H9 (cell line): ENCODE measurements around the gene SLC43A1. TPM values are rescaled to one million over a fixed set of nuclear protein-coding genes. Genes with fewer than 3 reads are reported as not detected.

ENCODE experiments used
- DNase-seq: peaks from one replicate; pipeline ENCODE4 v3.0.0-alpha.2; 2017
- H2AFZ ChIP-seq: one replicate; pipeline ENCODE4 v1.6.1; 2013; ENCODE audit warnings: mild to moderate bottlenecking, low read length, control low read depth, moderate library complexity
- H2AK5ac ChIP-seq: 2 replicates; pipeline ENCODE4 v1.6.1; 2013; ENCODE audit warnings: low read length, control low read depth, mixed read lengths; ENCODE audit not compliant: insufficient read length
- H2BK120ac ChIP-seq: one replicate; pipeline ENCODE4 v1.6.1; 2013; ENCODE audit warnings: low read depth, mild to moderate bottlenecking, low read length, control low read depth, inconsistent platforms; ENCODE audit not compliant: poor library complexity, severe bottlenecking
- H2BK12ac ChIP-seq: 2 replicates; pipeline ENCODE4 v1.6.1; 2013; ENCODE audit warnings: low read length, control low read depth, mixed read lengths, low read depth; ENCODE audit not compliant: insufficient read length
- H2BK15ac ChIP-seq: 2 replicates; pipeline ENCODE4 v1.6.1; 2013; ENCODE audit warnings: low read depth, low read length, control low read depth
- H2BK20ac ChIP-seq: one replicate; pipeline ENCODE4 v1.6.1; 2013; ENCODE audit warnings: low read depth, mild to moderate bottlenecking, low read length, control low read depth, inconsistent platforms; ENCODE audit not compliant: poor library complexity, severe bottlenecking
- H2BK5ac ChIP-seq: 2 replicates; pipeline ENCODE4 v1.6.1; 2013; ENCODE audit warnings: low read length, control low read depth, mixed read lengths; ENCODE audit not compliant: insufficient read length
- H3K14ac ChIP-seq: 2 replicates; pipeline ENCODE4 v1.6.1; 2013; ENCODE audit warnings: low read length, control low read depth; ENCODE audit not compliant: insufficient read depth
- H3K18ac ChIP-seq: 2 replicates; pipeline ENCODE4 v1.6.1; 2013; ENCODE audit warnings: low read depth, mild to moderate bottlenecking, mixed read lengths, low read length, control low read depth; ENCODE audit not compliant: insufficient read length
- H3K23ac ChIP-seq: 2 replicates; pipeline ENCODE4 v1.6.1; 2013; ENCODE audit warnings: low read length, control low read depth, mixed read lengths, low read depth; ENCODE audit not compliant: insufficient read length
- H3K23me2 ChIP-seq: 2 replicates; pipeline ENCODE4 v1.6.1; 2013; ENCODE audit warnings: low read depth, mild to moderate bottlenecking, mixed read lengths, low read length, control low read depth; ENCODE audit not compliant: insufficient read length, poor library complexity, severe bottlenecking
- H3K27ac ChIP-seq: 2 replicates; pipeline ENCODE4 v1.5.1; 2013; ENCODE audit warnings: low read length, control low read depth, mixed read lengths, low read depth; ENCODE audit not compliant: insufficient read length
- H3K27me3 ChIP-seq: 2 replicates; pipeline ENCODE4 v1.6.1; 2013; ENCODE audit warnings: low read length, control low read depth, inconsistent platforms; ENCODE audit not compliant: insufficient read depth
- H3K4ac ChIP-seq: 2 replicates; pipeline ENCODE4 v1.6.1; 2013; ENCODE audit warnings: low read depth, mild to moderate bottlenecking, control low read depth, inconsistent platforms, low read length, moderate library complexity
- H3K4me1 ChIP-seq: 2 replicates; pipeline ENCODE4 v1.6.1; 2013; ENCODE audit warnings: low read length, control low read depth, inconsistent platforms; ENCODE audit not compliant: insufficient read depth
- H3K4me2 ChIP-seq: 2 replicates; pipeline ENCODE4 v1.6.1; 2013; ENCODE audit warnings: low read length, control low read depth, mixed read lengths; ENCODE audit not compliant: insufficient read length, insufficient read depth
- H3K56ac ChIP-seq: 2 replicates; pipeline ENCODE4 v1.6.1; 2013; ENCODE audit warnings: low read depth, mild to moderate bottlenecking, mixed read lengths, low read length, control low read depth; ENCODE audit not compliant: insufficient read length
- H3K79me1 ChIP-seq: 2 replicates; pipeline ENCODE4 v1.6.1; 2013; ENCODE audit warnings: low read depth, mild to moderate bottlenecking, moderate library complexity, low read length, control low read depth, inconsistent platforms; ENCODE audit not compliant: insufficient read depth, poor library complexity, severe bottlenecking
- H3K79me2 ChIP-seq: 2 replicates; pipeline ENCODE4 v1.6.1; 2013; ENCODE audit warnings: low read length, control low read depth, inconsistent platforms; ENCODE audit not compliant: insufficient read depth
- H3K9ac ChIP-seq: 2 replicates; pipeline ENCODE4 v1.6.1; 2013; ENCODE audit warnings: low read length, control low read depth, mixed read lengths; ENCODE audit not compliant: insufficient read length; ENCODE audit errors: extremely low read depth
- H3K9me3 ChIP-seq: one replicate; pipeline ENCODE4 v1.6.1; 2013; ENCODE audit warnings: low read depth, low read length, inconsistent platforms; ENCODE audit not compliant: control insufficient read depth
- H3T11ph ChIP-seq: one replicate; pipeline ENCODE4 v1.6.1; 2013; ENCODE audit warnings: mild to moderate bottlenecking, low read length, control low read depth, inconsistent platforms
- H4K20me1 ChIP-seq: one replicate; pipeline ENCODE4 v1.6.1; 2013; ENCODE audit not compliant: control insufficient read depth, insufficient read length, insufficient read depth
- H4K5ac ChIP-seq: 2 replicates; pipeline ENCODE4 v1.6.1; 2013; ENCODE audit warnings: low read depth, mild to moderate bottlenecking, mixed read lengths, low read length, control low read depth; ENCODE audit not compliant: insufficient read length
- H4K8ac ChIP-seq: replicated peaks from 2 replicates; pipeline ENCODE4 v1.6.1; 2013; ENCODE audit warnings: low read length, control low read depth, mixed read lengths, low read depth; ENCODE audit not compliant: insufficient read length
- H4K91ac ChIP-seq: 2 replicates; pipeline ENCODE4 v1.6.1; 2013; ENCODE audit warnings: low read depth, mild to moderate bottlenecking, moderate library complexity, mixed read lengths, low read length, control low read depth; ENCODE audit not compliant: insufficient read length
- H3K27ac Mint-ChIP-seq, 3 experiments: 2 replicates in 2 of 3; 3 replicates in 1 of 3; pipeline ENCODE4 v1.8.0; 2020 to 2021; ENCODE audit warnings: mixed read lengths in 3 of 3, mild to moderate bottlenecking in 1 of 3, moderate library complexity in 1 of 3
- H3K27me3 Mint-ChIP-seq: 2 replicates; pipeline ENCODE4 v1.8.0; 2021; ENCODE audit warnings: low read depth, mild to moderate bottlenecking, moderate library complexity, mixed read lengths
- H3K36me3 Mint-ChIP-seq, 3 experiments: 2 replicates in 2 of 3; 3 replicates in 1 of 3; pipeline ENCODE4 v1.8.0; 2020 to 2021; ENCODE audit warnings: low read depth in 3 of 3, mixed read lengths in 3 of 3; ENCODE audit not compliant: insufficient read depth in 1 of 3
- H3K4me1 Mint-ChIP-seq, 2 experiments: 2 replicates each; pipeline ENCODE4 v1.8.0; 2020; ENCODE audit warnings: mixed read lengths in 2 of 2
- H3K4me3 Mint-ChIP-seq, 2 experiments: 2 replicates in 1 of 2; 3 replicates in 1 of 2; pipeline ENCODE4 v1.8.0; 2020 to 2021; ENCODE audit warnings: mild to moderate bottlenecking in 2 of 2, mixed read lengths in 2 of 2, moderate library complexity in 1 of 2
- H3K9me3 Mint-ChIP-seq, 2 experiments: 2 replicates in 1 of 2; 3 replicates in 1 of 2; pipeline ENCODE4 v1.8.0; 2020; ENCODE audit warnings: mild to moderate bottlenecking in 2 of 2, mixed read lengths in 2 of 2, moderate library complexity in 1 of 2
- WGBS: extraction: QIAGEN DNeasy Blood & Tissue Kit; methylation state at CpG from one replicate; pipeline ENCODE4 v1.1.7; 2013; ENCODE audit warnings: missing lambda C conversion rate, low lambda C conversion rate, mixed read lengths; ENCODE audit not compliant: insufficient read length; ENCODE audit errors: extremely low coverage; 5-methylcytosine and 5-hydroxymethylcytosine counted together
- total RNA-seq: library from RNA; stranded (reverse); gene quantifications from 2 replicates; pipeline ENCODE4 v1.2.1, GENCODE V29; 2021
- TF ChIP-seq, protein P1 (sequence below): fragments of 200-600 bp; sonication (generic); conservative IDR thresholded peaks from 3 replicates; pipeline ENCODE4 v1.8.0; 2021; ENCODE audit warnings: antibody characterized with exemption, mild to moderate bottlenecking

Gene SLC43A1
- total RNA-seq, 1 experiment from 2014 or later: 17.0 TPM

- Mint-ChIP-seq H3K9me3 (no peaks in the 10 kb centered on the region), H3K27me3 (no peaks in the 10 kb centered on the region; the same call in 1 of the 2 replicates), H3K27ac (no peak overlapping the region; a peak in 1 of 7 replicates), H3K4me3 (no peak overlapping the region), H3K36me3 (peaks cover 14 to 28% (median 16%) of the 10 kb centered on the region in 3 experiments; a peak in 6 of 7 replicates), H3K4me1 (peaks cover 28 to 54% of the 10 kb centered on the region in 2 experiments)
- no CpG with 5 or more reads among the region's 15 CpGs for WGBS
- no peak overlapping the region for H4K8ac ChIP-seq
- no peak overlapping the region for H3K9ac ChIP-seq
- no peak overlapping the region for H3K56ac ChIP-seq
- no peak overlapping the region for H2BK120ac ChIP-seq
- H3K27me3 ChIP-seq: no peaks in the 10 kb centered on the region
- no peaks in the 10 kb centered on the region for H3K23me2 ChIP-seq
- H2AK5ac ChIP-seq: no peak overlapping the region
- H2BK20ac ChIP-seq: no peak overlapping the region
- no peak overlapping the region for H4K5ac ChIP-seq
- H3T11ph ChIP-seq: no peak overlapping the region
- no peak overlapping the region for H3K14ac ChIP-seq
- no peak overlapping the region for H3K27ac ChIP-seq
- no peak overlapping the region for H4K91ac ChIP-seq
- H3K79me1 ChIP-seq: no peaks in the 10 kb centered on the region
- no peak overlapping the region for H2AFZ ChIP-seq
- H3K4me2 ChIP-seq: no peak overlapping the region
- no peaks in the 10 kb centered on the region for H3K9me3 ChIP-seq
- no peak for DNase-seq
- H3K4ac ChIP-seq: no peak overlapping the region
- H3K18ac ChIP-seq: no peak overlapping the region
- no peak overlapping the region for H2BK5ac ChIP-seq
- no peaks in the 10 kb centered on the region for H3K79me2 ChIP-seq
- H3K4me1 ChIP-seq: peaks cover 5% of the 10 kb centered on the region; the same call in 1 of the 2 replicates
- no peaks in the 10 kb centered on the region for H4K20me1 ChIP-seq
- TF ChIP-seq, protein P1, sequence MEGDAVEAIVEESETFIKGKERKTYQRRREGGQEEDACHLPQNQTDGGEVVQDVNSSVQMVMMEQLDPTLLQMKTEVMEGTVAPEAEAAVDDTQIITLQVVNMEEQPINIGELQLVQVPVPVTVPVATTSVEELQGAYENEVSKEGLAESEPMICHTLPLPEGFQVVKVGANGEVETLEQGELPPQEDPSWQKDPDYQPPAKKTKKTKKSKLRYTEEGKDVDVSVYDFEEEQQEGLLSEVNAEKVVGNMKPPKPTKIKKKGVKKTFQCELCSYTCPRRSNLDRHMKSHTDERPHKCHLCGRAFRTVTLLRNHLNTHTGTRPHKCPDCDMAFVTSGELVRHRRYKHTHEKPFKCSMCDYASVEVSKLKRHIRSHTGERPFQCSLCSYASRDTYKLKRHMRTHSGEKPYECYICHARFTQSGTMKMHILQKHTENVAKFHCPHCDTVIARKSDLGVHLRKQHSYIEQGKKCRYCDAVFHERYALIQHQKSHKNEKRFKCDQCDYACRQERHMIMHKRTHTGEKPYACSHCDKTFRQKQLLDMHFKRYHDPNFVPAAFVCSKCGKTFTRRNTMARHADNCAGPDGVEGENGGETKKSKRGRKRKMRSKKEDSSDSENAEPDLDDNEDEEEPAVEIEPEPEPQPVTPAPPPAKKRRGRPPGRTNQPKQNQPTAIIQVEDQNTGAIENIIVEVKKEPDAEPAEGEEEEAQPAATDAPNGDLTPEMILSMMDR: no peak
- no peak overlapping the region for H3K23ac ChIP-seq
- no peak overlapping the region for H2BK15ac ChIP-seq
- H2BK12ac ChIP-seq: no peak overlapping the region
These were observed 14.6 kb downstream of the SLC43A1 start for GRCh38 chr11:57500926-57501325.
